SJSA1 (cell line): ENCODE data around the gene IARS2. TPM values are rescaled to one million over a fixed set of nuclear protein-coding genes. Genes with fewer than 3 reads are reported as not detected.
"Not testable (repeated sequence)": the region's sequence is repeated elsewhere in the genome, so short reads cannot be mapped to it uniquely, and the experiment has no call there.

Experiments used
- DNase-seq, 2 experiments: peaks; one replicate each; pipeline ENCODE4 v3.0.0-alpha.2; 2015 to 2020; ENCODE audit warnings: low spot score in 2 of 2, low read depth in 1 of 2
- H3K27ac ChIP-seq: fragments of 250-450 bp; sonication (Bioruptor Pico); 2 replicates; pipeline ENCODE4 v1.5.1; 2020; ENCODE audit warnings: mild to moderate bottlenecking, moderate library complexity
- H3K27me3 ChIP-seq: fragments of 250-450 bp; sonication (Bioruptor Pico); replicated peaks from 2 replicates; pipeline ENCODE4 v1.5.1; 2020; ENCODE audit warnings: mild to moderate bottlenecking, moderate library complexity
- H3K36me3 ChIP-seq: fragments of 250-450 bp; sonication (Bioruptor Pico); 2 replicates; pipeline ENCODE4 v1.5.1; 2020; ENCODE audit warnings: mild to moderate bottlenecking
- H3K4me1 ChIP-seq: fragments of 250-450 bp; sonication (Bioruptor Pico); replicated peaks from 2 replicates; pipeline ENCODE4 v1.6.1; 2021; ENCODE audit warnings: mild to moderate bottlenecking
- H3K4me3 ChIP-seq: fragments of 250-450 bp; sonication (Bioruptor Pico); 2 replicates; pipeline ENCODE4 v1.5.1; 2020; ENCODE audit warnings: mild to moderate bottlenecking
- H3K9me3 ChIP-seq: fragments of 250-450 bp; sonication (Bioruptor Pico); replicated peaks from 2 replicates; pipeline ENCODE4 v1.5.1; 2020; ENCODE audit warnings: mild to moderate bottlenecking
- total RNA-seq: library from RNA; depleted of rRNA; stranded (reverse); fragments of >200 nt; shearing (Covaris generic); gene quantifications from 2 replicates; pipeline ENCODE4 v1.2.3, GENCODE V29; 2014

The IARS2 gene
- total RNA-seq, 1 experiment from 2014 or later = 82.9 TPM

DNA sequence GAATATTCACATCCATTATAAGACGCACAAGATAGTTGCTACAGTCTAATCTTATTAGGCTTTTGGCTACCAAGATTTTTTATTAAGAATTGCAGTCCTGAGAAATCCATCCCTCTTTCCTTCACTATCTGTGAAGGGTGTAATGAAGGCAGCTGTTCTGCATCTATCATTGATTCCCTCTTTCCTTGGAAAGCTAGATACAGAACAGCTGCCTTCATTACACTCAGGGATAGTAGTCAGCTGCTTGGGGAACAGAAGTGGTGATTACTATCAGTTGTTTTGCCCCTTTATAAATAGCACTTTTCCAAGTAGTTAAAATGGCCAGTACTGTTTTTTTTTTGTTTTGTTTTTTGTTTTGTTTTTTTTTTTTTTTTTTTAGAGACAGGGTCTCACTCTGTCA, 70.2 kb downstream of the IARS2 start:
- H3K36me3 ChIP-seq = peaks cover 38% of the 10 kb centered on the region
- no peak for DNase-seq
- no peaks in the 10 kb centered on the region for H3K27me3 ChIP-seq
- H3K4me3 ChIP-seq = no peak overlapping the region
- H3K27ac ChIP-seq = no peak overlapping the region
- H3K4me1 ChIP-seq = no peaks in the 10 kb centered on the region
- H3K9me3 ChIP-seq = no peaks in the 10 kb centered on the region

DNA sequence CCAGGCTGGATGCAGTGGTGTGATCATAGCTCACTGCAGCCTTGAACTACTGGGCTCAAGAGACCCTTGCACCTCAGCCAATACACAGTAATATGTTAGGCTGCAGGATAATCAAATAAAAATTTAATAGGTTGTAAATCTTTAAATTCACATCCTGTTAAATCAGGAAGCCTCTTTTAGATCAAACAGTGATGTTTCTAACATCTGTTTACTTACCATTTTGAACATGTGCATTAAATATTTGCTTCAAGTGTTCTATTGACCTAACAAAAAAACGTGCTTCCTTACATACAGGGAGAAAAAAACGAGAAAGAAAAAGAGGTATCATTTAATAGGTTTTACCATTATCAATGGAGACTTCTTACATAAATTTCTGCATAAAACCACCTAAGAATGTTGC, 70.6 kb downstream of the IARS2 start:
- DNase-seq = no peak
- Histone ChIP-seq H3K27me3 (no peaks in the 10 kb centered on the region), H3K27ac (no peak overlapping the region), H3K4me1 (no peaks in the 10 kb centered on the region), H3K9me3 (no peaks in the 10 kb centered on the region), H3K4me3 (no peak overlapping the region), H3K36me3 (peaks cover 42% of the 10 kb centered on the region)

DNA sequence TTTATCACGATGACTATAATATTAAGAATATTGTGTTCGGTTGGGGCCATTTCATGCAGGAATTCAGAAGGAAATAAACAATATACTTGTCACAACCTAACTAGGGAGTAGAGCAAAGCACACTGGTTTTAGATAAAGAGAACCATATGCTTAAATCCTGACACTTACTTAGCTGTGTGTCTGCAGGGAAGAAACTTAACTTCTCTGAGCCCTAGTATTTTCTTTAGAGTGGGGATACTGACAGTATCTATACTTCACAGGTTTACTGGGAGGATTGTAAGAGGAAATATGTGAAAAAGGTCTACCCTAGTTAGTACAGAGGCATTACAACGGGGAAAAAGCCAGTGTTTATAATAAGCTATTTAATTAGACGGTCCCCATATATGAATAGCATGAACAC, 72.9 kb downstream of the IARS2 start:
- Histone ChIP-seq H3K27ac (no peak overlapping the region), H3K4me3 (no peak overlapping the region), H3K27me3 (no peaks in the 10 kb centered on the region), H3K4me1 (no peaks in the 10 kb centered on the region), H3K9me3 (no peaks in the 10 kb centered on the region), H3K36me3 (peaks cover 46% of the 10 kb centered on the region)
- DNase-seq = no peak

DNA sequence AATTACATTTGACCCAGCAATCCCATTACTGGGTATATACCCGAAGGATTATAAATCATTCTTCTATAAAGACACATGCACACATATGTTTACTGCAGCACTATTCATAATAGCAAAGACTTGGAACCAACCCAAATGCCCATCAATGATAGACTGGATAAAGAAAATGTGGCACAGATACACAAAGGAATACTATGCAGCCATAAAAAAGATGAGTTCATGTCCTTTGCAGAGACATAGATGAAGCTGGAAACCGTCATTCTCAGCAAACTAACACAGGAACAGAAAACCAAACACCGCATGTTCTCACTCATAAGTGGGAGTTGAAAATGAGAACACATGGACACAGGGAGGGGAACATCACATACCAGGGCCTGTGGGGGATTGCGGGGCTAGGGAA, 76.0 kb downstream of the IARS2 start:
- H3K4me1 ChIP-seq, H3K27ac ChIP-seq, DNase-seq, H3K27me3 ChIP-seq, H3K4me3 ChIP-seq, H3K9me3 ChIP-seq: not testable (repeated sequence)
- H3K36me3 ChIP-seq = peaks cover 50% of the 10 kb centered on the region

DNA sequence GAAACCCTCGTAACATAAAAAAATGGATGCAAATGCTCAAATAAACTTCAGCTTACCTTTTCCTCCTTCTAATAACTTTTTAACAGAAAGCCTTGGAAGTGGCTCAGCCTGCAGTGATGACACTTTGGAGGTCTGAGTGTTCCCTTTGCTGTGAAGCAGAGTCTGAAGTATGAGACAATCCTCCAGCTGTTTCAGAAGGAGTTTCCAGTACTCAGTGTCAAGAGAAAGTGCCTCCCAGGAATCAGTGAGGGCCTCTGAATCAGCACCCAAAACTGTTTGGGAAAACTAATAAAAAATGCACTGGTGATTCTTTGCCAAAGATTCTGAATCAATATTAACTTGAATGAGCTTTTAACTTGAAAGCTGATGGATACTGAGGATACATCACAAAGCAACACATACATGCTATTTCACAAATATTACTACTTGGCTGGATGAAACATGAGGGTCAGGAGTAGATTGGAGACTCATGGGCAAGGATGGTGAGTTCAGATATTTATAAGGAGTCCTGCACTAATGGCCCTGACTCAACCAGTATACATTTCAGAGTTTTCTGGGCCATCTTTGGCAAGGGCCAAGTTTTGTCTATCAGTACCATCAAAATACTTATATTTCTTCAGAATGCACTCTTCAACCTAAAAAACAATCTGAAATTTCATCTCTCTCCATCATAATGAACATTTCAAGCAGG, 77.0 kb downstream of the IARS2 start:
- Histone ChIP-seq H3K4me1 (no peaks in the 10 kb centered on the region), H3K36me3 (peaks cover 45% of the 10 kb centered on the region)
- DNase-seq = no peak

DNA sequence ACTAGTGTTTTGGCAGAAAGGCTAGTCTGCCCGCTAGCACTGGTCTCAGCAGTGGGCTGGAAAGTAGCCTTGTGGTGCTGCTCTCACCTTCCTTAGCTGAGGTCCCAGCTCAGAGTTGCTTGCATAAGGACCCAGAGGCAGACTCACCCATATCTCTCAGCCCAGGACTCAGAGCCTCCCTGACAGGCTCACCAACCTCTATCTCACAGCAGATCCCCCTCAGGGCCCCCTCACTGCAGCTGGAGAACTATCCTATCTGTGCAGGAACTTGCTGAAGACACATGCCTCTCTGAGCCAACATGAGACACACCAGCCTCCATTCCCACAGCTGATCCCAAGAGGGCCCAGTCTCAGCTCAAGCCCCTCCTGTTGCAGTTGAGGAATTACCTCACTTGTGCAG, 82.6 kb downstream of the IARS2 start:
- Histone ChIP-seq H3K9me3 (no peaks in the 10 kb centered on the region), H3K27me3 (no peaks in the 10 kb centered on the region), H3K4me1 (no peaks in the 10 kb centered on the region), H3K36me3 (peaks cover 13% of the 10 kb centered on the region), H3K27ac (no peak overlapping the region), H3K4me3 (no peak overlapping the region)
- no peak for DNase-seq

More for the DNA sequence above, 77.0 kb downstream of the IARS2 start:
- no peaks in the 10 kb centered on the region for H3K9me3 ChIP-seq
- no peak overlapping the region for H3K4me3 ChIP-seq
- H3K27me3 ChIP-seq = no peaks in the 10 kb centered on the region
- no peak overlapping the region for H3K27ac ChIP-seq

DNA sequence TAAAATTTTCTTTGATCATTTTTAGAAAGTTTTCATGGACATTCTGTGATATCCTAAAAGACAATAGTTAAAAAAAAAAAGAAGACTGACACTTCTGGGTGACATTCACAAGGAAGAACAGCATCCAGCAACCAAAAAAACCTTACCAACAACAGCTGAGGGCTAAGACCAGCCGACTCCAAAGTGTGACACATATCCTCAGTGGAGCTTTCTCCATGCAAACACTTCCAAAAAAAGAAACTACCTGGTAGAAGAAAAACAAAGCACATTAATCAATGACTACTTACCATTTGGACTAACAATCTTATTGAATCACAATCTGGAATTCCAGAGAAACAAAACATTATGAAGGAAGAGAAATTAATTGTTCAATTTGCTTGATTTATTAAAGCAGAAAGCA, 88.2 kb downstream of the IARS2 start:
- H3K9me3 ChIP-seq = no peaks in the 10 kb centered on the region
- H3K27ac ChIP-seq = no peak overlapping the region
- no peak overlapping the region for H3K4me3 ChIP-seq
- peaks cover 5% of the 10 kb centered on the region; the same call in 1 of the 2 replicates for H3K36me3 ChIP-seq
- DNase-seq = no peak
- H3K4me1 ChIP-seq = no peaks in the 10 kb centered on the region
- H3K27me3 ChIP-seq = no peaks in the 10 kb centered on the region

DNA sequence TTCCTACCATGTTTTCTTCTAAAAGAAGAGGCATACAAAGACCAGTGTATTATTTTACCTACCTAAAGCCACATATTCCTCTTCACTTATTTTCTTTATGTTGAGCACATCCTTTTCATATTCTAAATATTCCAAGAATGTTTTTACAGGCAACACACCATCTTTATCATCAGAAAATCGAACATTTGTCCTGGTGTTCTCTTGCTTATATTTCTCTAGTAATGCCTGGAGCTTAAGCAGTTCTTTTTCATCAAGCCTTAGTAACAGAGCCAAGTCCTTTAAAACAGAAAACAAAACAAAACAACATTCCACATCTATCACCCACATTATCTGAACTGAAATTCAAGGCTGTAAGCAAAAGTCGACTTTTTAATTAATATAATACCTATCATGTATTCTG, 88.7 kb downstream of the IARS2 start:
- Histone ChIP-seq H3K4me3 (no peak overlapping the region), H3K27me3 (no peaks in the 10 kb centered on the region), H3K4me1 (no peaks in the 10 kb centered on the region), H3K9me3 (no peaks in the 10 kb centered on the region), H3K36me3 (peaks cover 4% of the 10 kb centered on the region; the same call in 1 of the 2 replicates), H3K27ac (no peak overlapping the region)
- no peak for DNase-seq

DNA sequence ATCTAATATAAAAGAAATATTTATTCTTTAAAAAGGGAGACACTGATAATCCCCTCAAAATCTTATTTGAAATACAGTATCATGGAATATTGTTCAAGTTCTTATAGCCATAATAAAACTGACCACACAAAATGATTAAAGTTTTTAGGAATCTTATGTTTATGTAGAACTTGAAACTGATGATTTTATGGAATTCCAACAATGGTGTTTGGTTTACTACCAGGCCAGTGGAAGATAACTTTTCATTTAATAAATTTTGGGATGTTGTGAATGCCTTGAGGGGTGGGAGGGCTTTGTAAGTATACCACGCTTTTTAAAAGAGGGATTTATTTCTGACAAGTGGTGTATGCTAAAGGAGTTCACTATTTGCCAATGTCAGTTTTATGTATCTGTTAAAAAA, 90.6 kb downstream of the IARS2 start:
- Histone ChIP-seq H3K27me3 (no peaks in the 10 kb centered on the region), H3K9me3 (no peaks in the 10 kb centered on the region), H3K27ac (no peak overlapping the region), H3K4me3 (no peak overlapping the region), H3K4me1 (no peaks in the 10 kb centered on the region), H3K36me3 (peaks cover 13% of the 10 kb centered on the region)
- DNase-seq = no peak

DNA sequence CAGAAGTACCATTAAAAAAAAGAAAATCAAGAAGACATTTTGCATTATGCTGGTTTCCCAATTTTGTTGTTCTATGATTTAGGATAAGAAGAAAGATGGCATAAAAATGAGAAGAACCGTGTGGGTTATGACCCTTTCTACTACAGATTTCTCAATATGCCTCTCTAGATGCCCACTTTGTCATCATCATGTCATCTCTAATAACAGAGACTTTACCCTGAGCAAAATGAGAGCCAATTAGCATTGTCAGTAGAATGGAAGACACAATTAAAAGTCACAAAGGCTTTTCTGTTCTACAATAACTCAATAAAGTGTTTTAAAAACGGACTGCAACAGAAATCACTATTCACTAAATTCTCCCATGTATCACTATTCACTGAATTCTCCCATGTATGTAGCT, 92.8 kb downstream of the IARS2 start:
- Histone ChIP-seq H3K27ac (no peak overlapping the region), H3K9me3 (no peaks in the 10 kb centered on the region), H3K27me3 (no peaks in the 10 kb centered on the region), H3K4me3 (no peak overlapping the region), H3K36me3 (peaks cover 18% of the 10 kb centered on the region), H3K4me1 (no peaks in the 10 kb centered on the region)
- DNase-seq = no peak

DNA sequence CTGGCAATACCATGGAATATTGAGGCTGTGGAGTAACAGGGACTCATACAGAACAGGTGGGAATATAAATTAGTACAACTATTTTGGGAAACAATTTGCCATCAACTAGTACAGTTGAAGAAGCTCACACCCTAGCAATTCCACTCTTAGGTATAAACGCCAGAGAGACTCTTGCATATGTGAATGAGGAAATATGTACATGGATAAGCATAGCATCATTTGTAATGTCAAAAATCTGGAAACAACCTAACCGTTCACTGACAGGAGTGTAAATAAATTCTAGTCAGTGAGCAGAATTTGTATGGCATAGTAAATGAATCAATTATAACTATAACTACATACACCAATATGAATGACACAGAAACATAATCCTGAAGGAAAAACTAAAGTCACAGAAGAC, 94.6 kb downstream of the IARS2 start:
- no peak for DNase-seq
- H3K4me1 ChIP-seq = no peaks in the 10 kb centered on the region
- H3K27ac ChIP-seq = no peak overlapping the region
- peaks cover 30% of the 10 kb centered on the region for H3K36me3 ChIP-seq
- no peak overlapping the region for H3K4me3 ChIP-seq
- H3K27me3 ChIP-seq = no peaks in the 10 kb centered on the region
- no peaks in the 10 kb centered on the region for H3K9me3 ChIP-seq

DNA sequence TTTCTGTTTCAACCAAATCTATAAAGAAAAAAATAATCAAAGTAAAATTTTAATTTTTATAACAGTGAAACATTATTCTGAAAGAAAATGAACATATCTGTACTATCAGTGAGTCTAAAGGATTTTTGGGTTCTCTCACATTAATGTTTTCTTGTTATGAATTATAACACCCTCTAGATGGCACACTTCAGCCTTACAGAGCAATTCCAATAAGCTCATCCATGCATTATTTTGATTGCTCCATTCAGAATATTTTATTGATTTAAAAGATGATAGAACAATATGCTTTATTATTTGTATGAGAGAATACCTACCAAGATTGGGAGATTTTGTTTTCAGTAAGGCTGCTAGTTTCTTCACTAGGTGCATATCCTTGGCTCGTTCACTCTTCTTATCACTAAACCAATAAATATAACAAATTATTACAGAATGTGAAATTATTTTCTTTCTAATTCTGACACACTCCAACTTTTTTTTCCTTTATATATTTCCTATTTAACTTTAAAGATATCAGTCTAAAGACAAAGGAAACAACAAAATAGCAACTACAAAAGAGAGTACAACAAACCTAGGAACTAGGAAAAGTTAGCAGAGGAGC, 95.9 kb downstream of the IARS2 start:
- H3K27me3 ChIP-seq = no peaks in the 10 kb centered on the region
- peaks cover 34% of the 10 kb centered on the region for H3K36me3 ChIP-seq
- no peaks in the 10 kb centered on the region for H3K9me3 ChIP-seq
- no peak overlapping the region for H3K4me3 ChIP-seq
- no peak overlapping the region for H3K27ac ChIP-seq
- DNase-seq = no peak
- no peaks in the 10 kb centered on the region for H3K4me1 ChIP-seq

DNA sequence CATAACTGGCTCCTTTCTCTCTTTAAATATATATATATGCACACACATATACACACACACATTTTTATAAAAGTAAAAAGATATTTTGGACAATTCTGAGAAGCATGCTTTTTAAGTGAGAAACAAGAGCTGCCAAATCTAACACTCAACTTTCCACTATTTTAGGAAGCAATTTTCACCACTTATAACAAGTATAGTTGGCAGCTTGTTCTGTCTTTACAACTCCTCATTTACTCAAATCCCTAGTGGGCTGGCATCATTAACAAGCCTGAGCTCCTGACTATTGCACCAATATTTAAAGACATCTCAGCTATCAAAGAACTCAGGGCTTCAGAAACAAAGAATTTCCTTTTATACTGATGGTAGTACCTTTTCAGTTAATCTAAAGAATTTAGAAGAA, 101.8 kb downstream of the IARS2 start:
- no peak overlapping the region for H3K27ac ChIP-seq
- H3K27me3 ChIP-seq = no peaks in the 10 kb centered on the region
- peaks cover 38% of the 10 kb centered on the region for H3K36me3 ChIP-seq
- no peaks in the 10 kb centered on the region for H3K9me3 ChIP-seq
- no peak overlapping the region for H3K4me3 ChIP-seq
- H3K4me1 ChIP-seq = no peaks in the 10 kb centered on the region
- DNase-seq = no peak
